Lung (tissue), 12 donors: Measurements from ENCODE around the gene SPSB3. TPM values are rescaled to one million over a fixed set of nuclear protein-coding genes. Genes with fewer than 3 reads are reported as not detected.

Experiments
- ATAC-seq: fragments of 200-7000 bp; cut with Tn5 transposase; one replicate; pipeline ENCODE4 v1.9.1; 2020; ENCODE audit warnings: moderate number of reproducible peaks; ENCODE audit not compliant: insufficient read depth, low FRiP score
- DNase-seq, 3 donors: peaks; one replicate each; pipeline ENCODE4 v3.0.0-alpha.2; 2013 to 2017
- H3K27ac ChIP-seq, 2 donors: one replicate each; pipeline ENCODE4 v1.5.1; 2013; ENCODE audit warnings: mild to moderate bottlenecking in 2 of 2, moderate library complexity in 2 of 2, control low read depth in 1 of 2, inconsistent platforms in 1 of 2, low read depth in 1 of 2, low read length in 1 of 2
- H3K27me3 ChIP-seq, 3 donors: one replicate each; pipeline ENCODE4 v1.5.1; 2013; ENCODE audit warnings: low read length in 2 of 3; ENCODE audit not compliant: control insufficient read depth in 3 of 3, insufficient read depth in 3 of 3
- H3K36me3 ChIP-seq, 4 donors: one replicate each; pipeline ENCODE4 v1.5.1; 2013; ENCODE audit warnings: low read length in 4 of 4, mild to moderate bottlenecking in 1 of 4, moderate library complexity in 1 of 4; ENCODE audit not compliant: control insufficient read depth in 4 of 4, insufficient read depth in 4 of 4
- H3K4me1 ChIP-seq, 5 donors: one replicate each; pipeline ENCODE4 v1.5.1; 2013; ENCODE audit warnings: low read length in 5 of 5, mild to moderate bottlenecking in 2 of 5, moderate library complexity in 1 of 5; ENCODE audit not compliant: control insufficient read depth in 5 of 5, insufficient read depth in 5 of 5
- H3K4me3 ChIP-seq: one replicate; pipeline ENCODE4 v1.5.1; 2013; ENCODE audit warnings: mild to moderate bottlenecking, control low read depth, moderate library complexity
- H3K9ac ChIP-seq, 2 donors: one replicate each; pipeline ENCODE4 v1.5.1; 2013; ENCODE audit warnings: low read length in 2 of 2, control low read depth in 1 of 2; ENCODE audit not compliant: insufficient read depth in 1 of 2
- H3K9me3 ChIP-seq, 4 donors: one replicate each; pipeline ENCODE4 v1.5.1; 2013; ENCODE audit warnings: low read length in 3 of 4, mild to moderate bottlenecking in 1 of 4, moderate library complexity in 1 of 4; ENCODE audit not compliant: control insufficient read depth in 4 of 4, insufficient read depth in 3 of 4
- CTCF ChIP-seq: IDR thresholded peaks from 2 replicates; pipeline ENCODE4 v1.5.1; 2012; ENCODE audit warnings: mild to moderate bottlenecking; ENCODE audit errors: control extremely low read depth, extremely low read depth
- WGBS, 2 donors: extraction: QIAGEN DNeasy Blood & Tissue Kit; methylation state at CpG; one replicate each; pipeline ENCODE4 v1.1.7; 2013; 5-methylcytosine and 5-hydroxymethylcytosine counted together
- polyA plus RNA-seq, 2 donors: library from polyadenylated mRNA; stranded (reverse); fragments of 200-250 nt; gene quantifications; one replicate each; pipeline ENCODE4 v1.2.1, GENCODE V29; 2013
- total RNA-seq, 2 donors: library from RNA; depleted of rRNA in 1 of 2; stranded (reverse); fragments of >200 nt in 1 of 2; gene quantifications; one replicate each; pipeline ENCODE4 v1.2.1, GENCODE V29; 2014 to 2021
- donor health status: control.
- donor health status: control.
- donor health status: Bipolar disorder and iron deficiency.
- donor health status: healthy.
- donor health status: DM: yes; HTN: yes; CAD: no.

SPSB3 gene
- total and polyA plus RNA-seq, 4 donors = 39.8 to 76.1 (median 50.9) TPM

- Histone ChIP-seq H3K9ac (no peak overlapping the region), H3K9me3 (peaks cover 0 to 9% (median 1%) of the 10 kb centered on the region in 4 donors), H3K27me3 (no peaks in the 10 kb centered on the region), H3K27ac (no peak overlapping the region), H3K4me1 (peaks cover 0 to 12% (median 0%) of the 10 kb centered on the region in 5 donors), H3K4me3 (no peak overlapping the region), H3K36me3 (peaks cover 0 to 21% (median 0%) of the 10 kb centered on the region in 4 donors)
- WGBS, 2 donors = 75 to 88% methylated on average over 32 of the region's 32 CpGs
- no peak for TF ChIP-seq CTCF
- ATAC-seq = no peak
- no peak for DNase-seq
These were observed 12.7 kb upstream of the SPSB3 start for GRCh38 chr16:1794908-1795666.

- H3K4me3 ChIP-seq = no peak overlapping the region
These were observed 12.0 kb upstream of the SPSB3 start for GRCh38 chr16:1794221-1794871.

GRCh38 chr16:1793578-1794220 lies 11.3 kb upstream of the SPSB3 start, which contains the start of gene IGFALS:
TSS of gene IGFALS (minus strand) at chr16:1793705. CDS start at chr16:1793652, 53 bp downstream.
- Histone ChIP-seq H3K27ac (peak within 1 kb of the TSS in 1 of 2 donors; percentile 44), H3K27me3 (no peaks in the 10 kb centered on the region), H3K36me3 (peaks cover 0 to 33% (median 0%) of the 10 kb centered on the region in 4 donors), H3K9ac (no peak within 1 kb of the TSS), H3K4me3 (no peak within 1 kb of the TSS), H3K9me3 (peaks cover 0 to 8% (median 1%) of the 10 kb centered on the region in 4 donors), H3K4me1 (peaks cover 0 to 12% (median 0%) of the 10 kb centered on the region in 5 donors)
- DNase-seq = no peak
- TF ChIP-seq CTCF = no peak
- ATAC-seq = no peak
- 50 to 76% methylated on average over 25 to 28 of the region's 28 CpGs for WGBS, 2 donors

More at GRCh38 chr16:1794221-1794871, 12.0 kb upstream of the SPSB3 start:
- 57 to 72% methylated on average over 15 to 18 of the region's 18 CpGs for WGBS, 2 donors
- no peak for TF ChIP-seq CTCF
- H3K36me3 ChIP-seq = peaks cover 0 to 27% (median 0%) of the 10 kb centered on the region in 4 donors
- no peaks in the 10 kb centered on the region for H3K27me3 ChIP-seq
- H3K9me3 ChIP-seq = peaks cover 0 to 9% (median 1%) of the 10 kb centered on the region in 4 donors
- H3K9ac ChIP-seq = no peak overlapping the region
- ATAC-seq (peak; percentile 21), DNase-seq (peak in 2 of 3 donors; percentile 51 to 63)
- H3K4me1 ChIP-seq = peaks cover 0 to 12% (median 0%) of the 10 kb centered on the region in 5 donors
- peak overlapping the region in 1 of 2 donors; percentile 17 for H3K27ac ChIP-seq
